Neuronal stem cell (in vitro differentiated cells): Measurements from ENCODE around the gene OXTR.
"Not testable (repeated sequence)": the region's sequence is repeated elsewhere in the genome, so short reads cannot be mapped to it uniquely, and the experiment has no call there.

Source experiments
- DNase-seq: peaks from one replicate; pipeline ENCODE4 v3.0.0-alpha.2; 2013; ENCODE audit warnings: low spot score
- H2AFZ ChIP-seq: one replicate; pipeline ENCODE4 v1.6.1; 2013; ENCODE audit warnings: mild to moderate bottlenecking, low read length, inconsistent platforms
- H2AK5ac ChIP-seq: 2 replicates; pipeline ENCODE4 v1.6.1; 2013; ENCODE audit warnings: low read depth, mild to moderate bottlenecking, inconsistent platforms, low read length, moderate library complexity, mixed read lengths
- H2BK120ac ChIP-seq: 2 replicates; pipeline ENCODE4 v1.6.1; 2013; ENCODE audit warnings: low read depth, mild to moderate bottlenecking, inconsistent platforms, low read length, moderate library complexity, mixed read lengths
- H2BK12ac ChIP-seq: one replicate; pipeline ENCODE4 v1.6.1; 2013; ENCODE audit warnings: low read length, inconsistent platforms
- H2BK15ac ChIP-seq: 2 replicates; pipeline ENCODE4 v1.6.1; 2013; ENCODE audit warnings: mild to moderate bottlenecking, low read length, inconsistent platforms, mixed read lengths
- H2BK5ac ChIP-seq: one replicate; pipeline ENCODE4 v1.6.1; 2013; ENCODE audit warnings: inconsistent platforms, mild to moderate bottlenecking, low read length, moderate library complexity
- H3K14ac ChIP-seq: one replicate; pipeline ENCODE4 v1.6.1; 2013; ENCODE audit warnings: low read length, inconsistent platforms
- H3K18ac ChIP-seq: 2 replicates; pipeline ENCODE4 v1.6.1; 2013; ENCODE audit warnings: low read length, inconsistent platforms
- H3K23ac ChIP-seq: 2 replicates; pipeline ENCODE4 v1.6.1; 2013; ENCODE audit warnings: low read depth, mild to moderate bottlenecking, mixed read lengths, low read length, inconsistent platforms; ENCODE audit not compliant: poor library complexity
- H3K27ac ChIP-seq: replicated peaks from 3 replicates; pipeline ENCODE4 v1.5.1; 2013; ENCODE audit warnings: low read length, inconsistent platforms
- H3K27me3 ChIP-seq, 3 experiments: 2 replicates each; pipeline ENCODE4 v1.6.1; 2013; ENCODE audit warnings: low read length in 3 of 3, mild to moderate bottlenecking in 2 of 3, inconsistent platforms in 1 of 3, low read depth in 1 of 3, mixed read lengths in 1 of 3, moderate library complexity in 1 of 3; ENCODE audit not compliant: control insufficient read depth in 3 of 3, insufficient read depth in 3 of 3
- H3K36me3 ChIP-seq, 2 donors: replicated peaks in 1 of 2; 2 replicates each; pipeline ENCODE4 v1.6.1; 2013; ENCODE audit warnings: low read length in 2 of 2; ENCODE audit not compliant: control insufficient read depth in 2 of 2, insufficient read depth in 2 of 2
- H3K4ac ChIP-seq: 2 replicates; pipeline ENCODE4 v1.6.1; 2013; ENCODE audit warnings: inconsistent platforms, mild to moderate bottlenecking, low read length, moderate library complexity
- H3K4me1 ChIP-seq, 2 donors: 1 replicate in 1 of 2; 2 replicates in 1 of 2; pipeline ENCODE4 v1.6.1; 2013; ENCODE audit warnings: low read length in 2 of 2, low read depth in 1 of 2; ENCODE audit not compliant: control insufficient read depth in 2 of 2, insufficient read depth in 1 of 2
- H3K4me2 ChIP-seq: one replicate; pipeline ENCODE4 v1.6.1; 2013; ENCODE audit warnings: mild to moderate bottlenecking, low read length, inconsistent platforms; ENCODE audit not compliant: insufficient read depth, poor library complexity, severe bottlenecking
- H3K4me3 ChIP-seq, 2 donors: 2 replicates each; pipeline ENCODE4 v1.5.1; 2013; ENCODE audit warnings: low read length in 2 of 2, mild to moderate bottlenecking in 2 of 2, inconsistent platforms in 1 of 2, moderate library complexity in 1 of 2
- H3K79me1 ChIP-seq: one replicate; pipeline ENCODE4 v1.6.1; 2013; ENCODE audit warnings: low read depth, mild to moderate bottlenecking, inconsistent platforms, low read length, moderate library complexity
- H3K9ac ChIP-seq: one replicate; pipeline ENCODE4 v1.6.1; 2013; ENCODE audit warnings: mild to moderate bottlenecking, low read depth, low read length, inconsistent platforms; ENCODE audit not compliant: poor library complexity
- H3K9me3 ChIP-seq, 2 donors: replicated peaks in 1 of 2; 2 replicates each; pipeline versions ENCODE3 to v1.6.1; 2013; ENCODE audit warnings: low read length in 2 of 2, mild to moderate bottlenecking in 2 of 2, inconsistent platforms in 1 of 2, low read depth in 1 of 2, mixed read lengths in 1 of 2, moderate library complexity in 1 of 2; ENCODE audit not compliant: control insufficient read depth in 2 of 2, insufficient read depth in 1 of 2
- H4K8ac ChIP-seq: one replicate; pipeline ENCODE4 v1.6.1; 2013; ENCODE audit warnings: low read depth, mild to moderate bottlenecking, inconsistent platforms, low read length, moderate library complexity
- H4K91ac ChIP-seq: one replicate; pipeline ENCODE4 v1.6.1; 2013; ENCODE audit warnings: low read length, low read depth, mild to moderate bottlenecking, inconsistent platforms; ENCODE audit not compliant: poor library complexity
- WGBS, 2 donors: extraction: QIAGEN DNeasy Blood & Tissue Kit; methylation state at CpG; one replicate each; pipeline ENCODE4 v1.1.7; 2013; ENCODE audit warnings: missing lambda C conversion rate in 2 of 2, mixed read lengths in 1 of 2; ENCODE audit not compliant: insufficient read length in 2 of 2, insufficient replicate concordance in 1 of 2; ENCODE audit errors: extremely low coverage in 2 of 2; 5-methylcytosine and 5-hydroxymethylcytosine counted together

Gene OXTR

GRCh38 chr3:8722808-8723207 lies 46.6 kb downstream of the OXTR start:
- Histone ChIP-seq H3K23ac (no peak overlapping the region), H4K91ac (no peak overlapping the region), H3K9me3 (peaks cover 3% of the 10 kb centered on the region in 2 donors), H3K79me1 (no peaks in the 10 kb centered on the region), H2AK5ac (no peak overlapping the region), H3K4ac (no peak overlapping the region), H2BK5ac (no peak overlapping the region), H4K8ac (no peak overlapping the region), H3K18ac (no peak overlapping the region), H3K9ac (no peak overlapping the region), H3K14ac (no peak overlapping the region), H2BK12ac (no peak overlapping the region), H3K36me3 (no peaks in the 10 kb centered on the region), H2BK120ac (no peak overlapping the region), H3K4me2 (no peak overlapping the region), H3K27ac (no peak overlapping the region), H3K4me1 (peaks cover 0 to 4% of the 10 kb centered on the region in 2 donors), H2BK15ac (no peak overlapping the region), H3K4me3 (no peak overlapping the region), H3K27me3 (no peaks in the 10 kb centered on the region), H2AFZ (no peak overlapping the region)
- DNase-seq = no peak
- no CpG with 5 or more reads among the region's 5 CpGs for WGBS, 2 donors

- H3K4ac ChIP-seq, DNase-seq, H3K4me2 ChIP-seq, H3K27ac ChIP-seq, H3K9ac ChIP-seq, H3K36me3 ChIP-seq, H4K8ac ChIP-seq, H2BK120ac ChIP-seq, H3K4me1 ChIP-seq, H3K79me1 ChIP-seq, H3K18ac ChIP-seq, H3K4me3 ChIP-seq, H2AK5ac ChIP-seq, H4K91ac ChIP-seq, H2AFZ ChIP-seq, H2BK12ac ChIP-seq, H2BK5ac ChIP-seq, H3K27me3 ChIP-seq, H2BK15ac ChIP-seq, H3K14ac ChIP-seq, H3K23ac ChIP-seq, H3K9me3 ChIP-seq: not testable (repeated sequence)
- WGBS, 2 donors = no CpG with 5 or more reads among the region's 12 CpGs
These were observed 53.7 kb downstream of the OXTR start for GRCh38 chr3:8715757-8716156.

GRCh38 chr3:8713901-8714759 lies 55.3 kb downstream of the OXTR start:
- Histone ChIP-seq H3K4ac (no peak overlapping the region), H3K4me1 (peaks cover 0 to 5% of the 10 kb centered on the region in 2 donors), H3K18ac (peak overlapping the region; percentile 8), H3K27ac (no peak overlapping the region), H3K79me1 (no peaks in the 10 kb centered on the region), H4K8ac (no peak overlapping the region), H2BK5ac (no peak overlapping the region), H3K4me3 (no peak overlapping the region), H2AFZ (no peak overlapping the region), H3K27me3 (no peaks in the 10 kb centered on the region), H2BK15ac (no peak overlapping the region), H2BK12ac (no peak overlapping the region), H3K9me3 (peaks cover 2 to 8% of the 10 kb centered on the region in 2 donors), H3K23ac (no peak overlapping the region), H3K4me2 (no peak overlapping the region), H3K14ac (no peak overlapping the region), H3K9ac (no peak overlapping the region), H4K91ac (no peak overlapping the region), H3K36me3 (no peaks in the 10 kb centered on the region), H2BK120ac (no peak overlapping the region), H2AK5ac (peak overlapping the region; percentile 54)
- no peak for DNase-seq
- WGBS, 2 donors = no CpG with 5 or more reads among the region's 14 CpGs

- WGBS, 2 donors = no CpG with 5 or more reads among the region's 2 CpGs
These were observed 56.5 kb downstream of the OXTR start for GRCh38 chr3:8712908-8713255.

More at GRCh38 chr3:8712908-8713255, 56.5 kb downstream of the OXTR start:
- Histone ChIP-seq H3K14ac (no peak overlapping the region), H3K4me2 (no peak overlapping the region), H2BK12ac (no peak overlapping the region), H3K27me3 (no peaks in the 10 kb centered on the region), H3K36me3 (no peaks in the 10 kb centered on the region), H2BK120ac (no peak overlapping the region), H4K8ac (no peak overlapping the region), H2AFZ (peak overlapping the region; percentile 39), H2BK15ac (no peak overlapping the region), H3K4me1 (peaks cover 2 to 5% of the 10 kb centered on the region in 2 donors), H3K4me3 (no peak overlapping the region), H3K9ac (no peak overlapping the region), H4K91ac (no peak overlapping the region), H2AK5ac (peak overlapping the region; percentile 14), H3K27ac (no peak overlapping the region), H3K79me1 (no peaks in the 10 kb centered on the region), H3K18ac (no peak overlapping the region), H3K4ac (no peak overlapping the region), H2BK5ac (no peak overlapping the region), H3K9me3 (peaks cover 2 to 9% of the 10 kb centered on the region in 2 donors), H3K23ac (no peak overlapping the region)
- no peak for DNase-seq
